ENCODE data around the gene KCNB1.

DNA sequence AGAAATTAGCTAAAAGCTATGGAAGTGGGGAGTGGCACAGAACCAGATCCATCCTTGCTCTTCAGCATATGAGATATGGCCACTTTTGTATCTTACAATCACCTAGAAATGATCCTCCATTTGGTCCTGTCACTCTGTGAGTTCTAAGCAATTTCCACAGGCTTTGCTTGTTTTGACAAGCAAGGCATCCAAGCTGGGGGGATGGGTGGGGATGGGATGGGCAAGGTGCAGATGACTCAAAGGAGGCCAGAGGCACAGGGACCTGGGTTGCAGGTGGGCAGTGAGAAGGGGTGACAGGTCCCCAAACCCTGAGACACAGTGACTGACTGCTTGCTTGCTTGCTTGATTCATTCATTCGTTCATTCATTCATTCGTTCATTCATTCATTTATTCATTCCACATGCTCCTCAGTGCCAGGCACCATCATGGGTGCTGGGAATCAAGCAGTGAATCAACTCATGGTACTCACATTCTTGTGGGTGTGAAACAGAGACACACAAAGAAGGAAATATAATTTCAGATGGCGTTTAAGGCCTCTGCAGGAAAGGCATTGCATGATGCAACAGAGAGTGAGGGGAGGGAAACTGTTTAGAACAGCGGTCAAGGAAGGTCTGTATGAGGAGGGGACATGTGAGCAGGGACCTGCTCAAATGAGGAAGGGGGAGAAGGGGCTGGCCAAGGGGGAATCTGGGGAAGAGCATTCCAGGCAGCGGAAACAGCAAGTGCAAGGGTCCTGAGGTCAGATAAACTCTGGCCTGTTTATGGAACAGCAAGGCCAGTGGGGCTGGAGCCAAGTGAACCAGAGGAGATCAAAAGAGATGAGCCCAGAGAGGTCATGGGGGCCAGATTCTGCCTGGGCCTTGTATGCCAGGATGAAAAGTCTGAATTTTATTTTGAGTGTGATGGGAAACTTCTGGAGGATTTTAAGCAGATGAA, 3.4 kb downstream of the KCNB1 start:
- TF ChIP-seq TAF1 (IDR thresholded peaks at IDR 0.05; ENCODE audit: borderline replicate concordance, low read depth, low read length) (no peak), POLR2A (IDR thresholded peaks at IDR 0.05; ENCODE audit: low read depth, low read length) (no peak), POLR2AphosphoS5 (IDR thresholded peaks at IDR 0.05; ENCODE audit: low read depth, low read length) (no peak)
